GM21737 (cell line): Measurements from ENCODE around the gene BTK.

Experiments used
- ATAC-seq: cut with Tn5 transposase; IDR thresholded peaks from one replicate; pipeline ENCODE4 v1.9.1; 2021; ENCODE audit warnings: mild to moderate bottlenecking, moderate library complexity; ENCODE audit not compliant: unreplicated experiment

Gene BTK

DNA sequence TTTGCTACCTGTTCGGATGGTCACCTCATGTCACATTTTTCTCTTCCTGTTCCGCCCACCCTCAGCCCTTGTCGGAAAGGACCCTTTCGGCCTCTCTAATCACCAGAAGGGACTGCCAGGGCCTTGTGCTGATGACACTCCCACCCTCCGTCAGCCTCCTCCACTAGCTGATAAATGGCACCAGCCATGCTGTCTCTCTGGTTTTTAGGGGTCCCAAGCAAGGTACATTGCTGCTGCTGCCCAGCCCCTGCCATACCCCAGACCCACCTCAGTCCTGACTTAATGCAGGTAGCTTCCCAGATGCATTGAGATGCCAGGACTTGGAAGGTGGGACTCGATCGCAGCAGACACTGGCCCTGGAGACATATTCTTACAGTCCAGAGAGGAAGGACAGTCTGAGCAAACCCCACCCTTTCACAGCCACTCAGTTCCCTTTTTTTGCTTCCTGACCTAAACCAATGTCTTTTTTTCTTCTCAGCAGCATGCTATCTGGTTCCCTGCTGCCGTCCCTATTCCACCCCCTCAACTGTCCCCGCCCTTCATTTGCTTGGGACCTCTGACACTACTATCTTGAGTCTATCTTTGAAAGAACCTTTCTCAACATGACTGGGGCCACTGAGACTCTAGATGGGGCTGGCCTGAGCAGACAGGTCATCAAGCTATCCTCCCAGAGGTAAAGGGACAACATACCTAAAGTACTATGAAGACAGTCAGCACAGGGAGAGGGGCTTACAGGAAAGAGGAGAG, at the start of gene BTK:
Gene BTK, minus strand, starts transcription at position 397 of the 747 bp plus-strand sequence. CDS start 10,907 bp downstream, outside the sequence.
- ATAC-seq = peak; percentile 65

DNA sequence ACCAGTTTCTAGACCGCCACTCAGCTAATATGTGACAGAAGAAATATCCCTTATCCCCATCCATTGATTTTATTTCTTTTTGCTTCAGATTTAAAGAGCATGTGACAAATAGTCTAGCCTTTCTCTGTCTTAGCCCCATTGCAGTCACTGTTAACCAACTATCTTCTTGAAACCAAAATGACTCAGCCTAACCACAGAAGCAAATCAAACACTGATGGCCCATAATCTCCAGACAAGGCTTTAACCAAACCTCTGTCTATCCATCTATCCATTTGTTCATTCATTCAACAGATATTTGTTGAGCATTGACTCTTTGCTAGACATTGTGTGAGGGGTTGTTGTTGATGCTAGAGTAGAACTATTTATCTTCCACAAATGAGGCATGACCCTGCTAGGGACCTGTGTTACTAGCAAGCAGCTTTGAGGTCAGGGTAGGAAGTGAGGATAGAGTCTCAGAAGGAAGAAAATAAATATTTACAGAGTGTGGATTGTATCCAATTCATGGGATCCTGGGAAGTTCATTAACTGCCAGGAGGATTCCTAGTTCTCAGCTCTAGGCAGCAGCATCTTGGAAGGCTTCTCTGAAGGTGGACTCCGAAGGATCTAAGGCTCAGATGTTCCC, 44.6 kb upstream of the BTK start:
- ATAC-seq = no peak

- no peak for ATAC-seq
Measured at GRCh38 chrX:101429934-101430333, 43.9 kb upstream of the BTK start.

DNA sequence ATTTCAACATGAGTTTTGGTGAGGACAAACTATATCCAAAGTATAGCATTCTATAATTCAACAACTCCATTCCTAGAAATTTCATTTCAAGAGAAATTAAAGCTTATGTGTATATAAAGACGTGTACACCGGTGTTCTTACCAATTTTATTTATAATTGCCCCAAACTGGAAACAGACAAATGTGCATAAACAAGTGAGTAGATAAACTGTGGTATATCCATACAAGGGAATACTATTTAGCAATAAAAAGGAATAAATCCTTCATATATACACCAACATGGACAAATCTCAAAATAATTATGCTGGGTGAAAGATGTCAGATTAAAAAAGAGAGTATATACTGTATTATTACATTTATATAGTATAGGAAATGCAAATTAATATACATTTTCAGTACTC, 42.0 kb upstream of the BTK start:
- no peak for ATAC-seq

GRCh38 chrX:101419489-101419888, 33.5 kb upstream of the BTK start:
- no peak for ATAC-seq

GRCh38 chrX:101417981-101418841, 32.2 kb upstream of the BTK start:
- ATAC-seq = peak; percentile 47

GRCh38 chrX:101417190-101417589, 31.2 kb upstream of the BTK start:
- ATAC-seq = no peak

DNA sequence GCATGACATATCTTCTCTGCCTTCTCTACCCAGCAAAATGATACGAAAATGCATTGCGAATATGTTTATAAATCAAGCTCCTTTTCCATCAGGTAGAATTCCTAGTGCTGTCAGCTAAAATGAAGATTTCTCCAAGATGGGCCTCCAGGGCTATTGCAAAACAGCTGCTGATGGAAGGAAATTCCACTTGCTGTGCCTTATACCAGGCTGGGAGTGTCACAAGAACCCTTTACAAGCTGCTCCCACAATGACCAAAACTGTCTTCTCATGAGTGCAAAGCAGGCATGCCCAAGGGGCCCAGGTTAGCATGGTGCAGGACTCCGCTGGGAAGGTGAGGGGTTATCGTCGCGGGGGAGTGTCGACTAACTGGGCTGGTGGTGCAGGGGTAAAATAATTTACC, 30.7 kb upstream of the BTK start:
- no peak for ATAC-seq

GRCh38 chrX:101415180-101416145, 29.5 kb upstream of the BTK start:
- ATAC-seq = peak; percentile 43

DNA sequence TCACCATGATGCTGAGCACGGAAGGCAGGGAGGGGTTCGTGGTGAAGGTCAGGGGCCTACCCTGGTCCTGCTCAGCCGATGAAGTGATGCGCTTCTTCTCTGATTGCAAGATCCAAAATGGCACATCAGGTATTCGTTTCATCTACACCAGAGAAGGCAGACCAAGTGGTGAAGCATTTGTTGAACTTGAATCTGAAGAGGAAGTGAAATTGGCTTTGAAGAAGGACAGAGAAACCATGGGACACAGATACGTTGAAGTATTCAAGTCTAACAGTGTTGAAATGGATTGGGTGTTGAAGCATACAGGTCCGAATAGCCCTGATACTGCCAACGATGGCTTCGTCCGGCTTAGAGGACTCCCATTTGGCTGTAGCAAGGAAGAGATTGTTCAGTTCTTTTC, 26.0 kb upstream of the BTK start:
- ATAC-seq = no peak

DNA sequence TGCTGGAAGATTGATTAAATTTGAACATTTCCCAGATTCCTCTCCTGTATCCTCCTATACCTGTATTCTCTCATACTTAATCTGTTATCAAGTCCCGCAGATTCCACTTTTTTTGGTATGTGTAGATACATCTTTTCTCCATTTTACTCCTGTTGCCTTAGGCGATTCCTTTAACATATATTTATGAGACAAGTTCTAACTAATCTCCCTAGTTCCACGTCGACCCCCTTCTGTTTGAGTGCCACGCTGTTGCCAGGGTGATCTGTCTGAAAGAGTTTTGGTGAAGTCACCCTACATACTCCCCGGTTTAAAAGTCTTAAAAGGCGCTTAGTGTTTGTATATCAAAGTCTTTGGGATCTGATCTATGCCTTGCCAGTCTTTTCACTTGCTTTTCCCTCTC, 24.5 kb upstream of the BTK start:
- ATAC-seq = no peak

DNA sequence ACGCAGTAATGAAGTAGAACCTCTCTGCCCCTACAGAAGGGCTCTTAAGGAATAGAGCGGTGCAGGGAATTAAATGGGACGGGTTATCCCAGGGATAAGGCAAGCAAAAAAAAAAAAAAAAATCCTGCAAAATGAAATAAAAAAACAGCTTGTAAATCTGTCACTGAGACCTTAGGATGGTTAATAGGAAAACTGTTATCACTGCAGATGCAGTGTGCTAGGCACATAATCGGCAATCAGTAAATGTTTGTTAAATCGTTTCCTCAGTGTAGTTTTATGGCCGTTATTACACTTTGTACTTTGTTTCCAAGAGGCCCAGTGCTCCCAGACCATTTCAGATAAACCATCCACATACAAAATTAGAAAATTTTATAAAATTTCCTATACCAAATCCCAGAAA, 23.1 kb upstream of the BTK start:
- no peak for ATAC-seq

GRCh38 chrX:101408532-101408841, 22.5 kb upstream of the BTK start:
- ATAC-seq = no peak

GRCh38 chrX:101407748-101408531, 21.9 kb upstream of the BTK start, which contains the start of the genes GLA and HNRNPH2:
GLA (minus strand) TSS chrX:101407925; CDS start chrX:101407903, 22 bp downstream.
HNRNPH2 (plus strand) TSS chrX:101408222; CDS start chrX:101411989, 3,767 bp downstream.
- peak; percentile 93 for ATAC-seq

DNA sequence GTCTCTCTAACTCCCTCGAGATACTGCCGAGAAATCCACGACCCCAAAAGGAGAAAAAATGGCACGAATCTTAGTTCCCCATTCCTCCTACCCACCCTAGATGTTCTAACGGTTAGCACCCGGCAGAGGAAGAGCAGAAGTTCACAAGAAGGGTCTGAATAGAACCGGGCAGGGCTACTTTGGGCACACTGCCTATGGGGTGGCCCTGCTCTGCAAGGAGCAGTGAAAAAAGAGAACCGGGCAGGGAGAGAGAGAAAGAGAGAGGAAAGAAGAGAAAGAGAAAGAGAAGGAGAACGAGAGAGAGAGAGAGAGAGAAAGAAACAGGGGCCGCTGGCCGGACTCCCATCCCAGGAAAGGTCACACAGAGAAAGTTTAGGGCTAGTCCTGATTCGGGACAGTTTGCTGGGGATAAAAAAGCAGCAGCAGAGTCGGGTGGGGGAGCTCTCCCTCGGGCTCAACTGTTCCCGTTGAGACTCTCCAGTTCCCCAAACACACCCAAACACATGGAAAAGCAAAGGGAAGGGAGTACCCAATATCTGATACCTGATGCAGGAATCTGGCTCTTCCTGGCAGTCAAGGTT, 21.3 kb upstream of the BTK start:
- ATAC-seq = no peak

GRCh38 chrX:101399825-101400224, 13.8 kb upstream of the BTK start:
- ATAC-seq = no peak

GRCh38 chrX:101398694-101399093, 12.7 kb upstream of the BTK start:
- no peak for ATAC-seq

GRCh38 chrX:101397779-101398178, 11.8 kb upstream of the BTK start:
- ATAC-seq = no peak

DNA sequence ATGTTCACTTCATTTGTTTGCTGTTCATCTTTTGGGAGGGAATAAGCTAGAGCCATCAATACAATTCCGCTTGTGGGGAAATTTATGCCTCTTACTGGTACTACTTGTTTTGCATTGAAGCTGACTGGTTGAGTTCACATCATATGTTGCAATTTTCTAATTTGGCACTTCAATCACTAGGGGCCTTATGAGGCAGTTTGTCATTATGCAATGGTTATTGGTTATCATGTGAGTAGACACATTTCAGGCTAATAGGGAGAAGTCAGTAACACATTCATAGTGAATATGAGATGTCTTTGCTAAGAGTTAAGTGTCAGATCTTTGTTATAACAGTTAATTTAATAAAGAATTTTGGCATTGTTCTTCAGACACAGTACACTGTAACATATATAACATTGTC, 9.8 kb upstream of the BTK start:
- ATAC-seq = no peak
